HEK293T (cell line): ENCODE measurements around the gene OXGR1.

ENCODE experiments used
- FOXA1 ChIP-seq: fragments of 450-650 bp; IDR thresholded peaks from 2 replicates; pipeline ENCODE4 v1.6.1; 2016; ENCODE audit warnings: mild to moderate bottlenecking
- FOXM1 ChIP-seq: fragments of 450-650 bp; IDR thresholded peaks from 2 replicates; pipeline ENCODE4 v1.6.1; 2017; ENCODE audit warnings: mild to moderate bottlenecking, borderline replicate concordance
- TARDBP ChIP-seq: fragments of 450-650 bp; IDR thresholded peaks from 2 replicates; pipeline ENCODE4 v1.6.1; 2016

DNA sequence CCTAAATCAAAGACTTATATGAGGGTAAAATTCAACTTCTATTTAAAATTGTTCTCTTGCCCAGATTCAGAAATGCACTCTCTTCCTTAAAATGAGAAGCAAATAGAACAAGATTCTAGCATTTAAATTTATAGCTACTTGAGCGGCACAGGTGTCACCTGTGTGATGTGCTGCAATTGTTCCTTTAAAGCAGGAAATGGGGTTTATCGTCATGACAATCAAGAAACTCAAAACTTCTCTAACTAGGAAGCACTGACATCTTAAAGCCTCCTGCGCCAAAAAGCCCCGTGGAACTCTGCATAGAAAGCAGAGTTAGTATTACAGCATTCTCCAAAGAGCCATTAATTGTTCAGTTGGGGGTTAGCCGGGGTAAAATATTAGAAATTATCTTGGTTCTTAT is 2.6 kb upstream of the OXGR1 start:
- TF ChIP-seq FOXA1 (no peak), FOXM1 (no peak), TARDBP (no peak)
